ENCODE measurements around the gene CLDN3.

Gene CLDN3

GRCh38 chr7:73738612-73739386, 31.3 kb downstream of the CLDN3 start, which contains the start of gene ABHD11:
Gene ABHD11, minus strand, starts transcription at chr7:73738802. Its CDS starts 32 bp downstream, at chr7:73738770.
- peak; percentile 98 for DNase-seq
- Histone ChIP-seq H3K27me3 (replicated peaks; ENCODE audit: insufficient read depth, low read length) (no peaks in the 10 kb centered on the region), H3K4me1 (ENCODE audit: low read length) (peaks cover 36% of the 10 kb centered on the region), H3K36me3 (replicated peaks; ENCODE audit: insufficient read depth, low read length) (no peaks in the 10 kb centered on the region), H3K4me2 (ENCODE audit: low read depth, low read length) (peak within 1 kb of the TSS; percentile 93), H4K20me1 (ENCODE audit: insufficient read depth, low read length) (0 out of 2 replicates have a peak, but pooled peaks cover 5% of the 10 kb centered on the region), H2AFZ (ENCODE audit: low read length) (peak within 1 kb of the TSS; percentile 70), H3K4me3 (ENCODE audit: low read length) (peak within 1 kb of the TSS; percentile 96), H3K9ac (ENCODE audit: low read length) (peak within 1 kb of the TSS; percentile 98), H3F3A (ENCODE audit: insufficient read depth, low read length) (peaks cover 11% of the 10 kb centered on the region), H3K9me2 (replicated peaks; ENCODE audit: insufficient read depth, low read length) (no peaks in the 10 kb centered on the region), H3K79me2 (ENCODE audit: low read length) (peaks cover 28% of the 10 kb centered on the region), H3K27ac (ENCODE audit: low read length) (peak within 1 kb of the TSS; percentile 93), H3K9me3 (replicated peaks; ENCODE audit: insufficient read depth, low read length) (no peaks in the 10 kb centered on the region)
- no peak for TF ChIP-seq EZH2 (optimal IDR thresholded peaks at IDR 0.05; ENCODE audit: low read depth, low read length)
- no peak for TF ChIP-seq EZH2phosphoT487 (IDR thresholded peaks at IDR 0.05; ENCODE audit: low read length)
- TF ChIP-seq CTCF (IDR thresholded peaks at IDR 0.05; ENCODE audit: low read length): no peak

- no peaks in the 10 kb centered on the region for H3K9me2 ChIP-seq (replicated peaks; ENCODE audit: insufficient read depth, low read length)
- H4K20me1 ChIP-seq (ENCODE audit: insufficient read depth, low read length): 0 out of 2 replicates have a peak, but pooled peaks cover 5% of the 10 kb centered on the region
- H3K9me3 ChIP-seq (replicated peaks; ENCODE audit: insufficient read depth, low read length): no peaks in the 10 kb centered on the region
- peak overlapping the region; percentile 70 for H2AFZ ChIP-seq (ENCODE audit: low read length)
- peak overlapping the region; percentile 98 for H3K9ac ChIP-seq (ENCODE audit: low read length)
- peaks cover 31% of the 10 kb centered on the region for H3K4me1 ChIP-seq (ENCODE audit: low read length)
- H3K36me3 ChIP-seq (replicated peaks; ENCODE audit: insufficient read depth, low read length): no peaks in the 10 kb centered on the region
- TF ChIP-seq CTCF (IDR thresholded peaks at IDR 0.05; ENCODE audit: low read length) (no peak), EZH2phosphoT487 (IDR thresholded peaks at IDR 0.05; ENCODE audit: low read length) (no peak), EZH2 (optimal IDR thresholded peaks at IDR 0.05; ENCODE audit: low read depth, low read length) (no peak)
- H3F3A ChIP-seq (ENCODE audit: insufficient read depth, low read length): peaks cover 11% of the 10 kb centered on the region
- H3K4me3 ChIP-seq (ENCODE audit: low read length): peak overlapping the region; percentile 95
- H3K27me3 ChIP-seq (replicated peaks; ENCODE audit: insufficient read depth, low read length): no peaks in the 10 kb centered on the region
- H3K79me2 ChIP-seq (ENCODE audit: low read length): peaks cover 28% of the 10 kb centered on the region
- peak overlapping the region; percentile 93 for H3K4me2 ChIP-seq (ENCODE audit: low read depth, low read length)
- peak overlapping the region; percentile 93 for H3K27ac ChIP-seq (ENCODE audit: low read length)
- DNase-seq: peak; percentile 55
Measured at GRCh38 chr7:73738220-73738611, 31.9 kb downstream of the CLDN3 start.

GRCh38 chr7:73737491-73738219, 32.4 kb downstream of the CLDN3 start:
- Histone ChIP-seq H3K9ac (ENCODE audit: low read length) (peak overlapping the region; percentile 98; the same call in 1 of the 2 replicates), H3K27ac (ENCODE audit: low read length) (no peak overlapping the region; the same call in 1 of the 2 replicates)

More at GRCh38 chr7:73737491-73738219, 32.4 kb downstream of the CLDN3 start:
- H3K36me3 ChIP-seq (replicated peaks; ENCODE audit: insufficient read depth, low read length): no peaks in the 10 kb centered on the region
- H3K4me3 ChIP-seq (ENCODE audit: low read length): peak overlapping the region; percentile 95
- TF ChIP-seq CTCF (IDR thresholded peaks at IDR 0.05; ENCODE audit: low read length): no peak
- TF ChIP-seq EZH2phosphoT487 (IDR thresholded peaks at IDR 0.05; ENCODE audit: low read length): no peak
- TF ChIP-seq EZH2 (optimal IDR thresholded peaks at IDR 0.05; ENCODE audit: low read depth, low read length): no peak
- H3F3A ChIP-seq (ENCODE audit: insufficient read depth, low read length): peaks cover 11% of the 10 kb centered on the region
- H3K79me2 ChIP-seq (ENCODE audit: low read length): peaks cover 28% of the 10 kb centered on the region
- H2AFZ ChIP-seq (ENCODE audit: low read length): no peak overlapping the region
- H3K4me2 ChIP-seq (ENCODE audit: low read depth, low read length): peak overlapping the region; percentile 93
- 0 out of 2 replicates have a peak, but pooled peaks cover 5% of the 10 kb centered on the region for H4K20me1 ChIP-seq (ENCODE audit: insufficient read depth, low read length)
- no peaks in the 10 kb centered on the region for H3K9me2 ChIP-seq (replicated peaks; ENCODE audit: insufficient read depth, low read length)
- H3K4me1 ChIP-seq (ENCODE audit: low read length): peaks cover 28% of the 10 kb centered on the region
- no peaks in the 10 kb centered on the region for H3K27me3 ChIP-seq (replicated peaks; ENCODE audit: insufficient read depth, low read length)
- no peaks in the 10 kb centered on the region for H3K9me3 ChIP-seq (replicated peaks; ENCODE audit: insufficient read depth, low read length)
- no peak for DNase-seq
